Measurements from ENCODE around the gene C5orf24. TPM values are rescaled to one million over a fixed set of nuclear protein-coding genes. Genes with fewer than 3 reads are reported as not detected.

The C5orf24 gene
- total and polyA plus RNA-seq, 11 donors, result 10.9 to 33.4 (median 27.0) TPM

GRCh38 chr5:134905246-134905996 lies 59.7 kb downstream of the C5orf24 start:
- H3K4me3 ChIP-seq, result peak overlapping the region; percentile 45 to 97 (median 86)
- WGBS, 4 donors, result 0 to 1% (median 0%) methylated on average over 40 to 54 of the region's 54 CpGs
- no peaks in the 10 kb centered on the region for H3K9me3 ChIP-seq
- H3K4me1 ChIP-seq, result peaks cover 0 to 23% (median 0%) of the 10 kb centered on the region in 12 donors
- intact Hi-C loops (cut with DNase I), result loop anchor here (1.0 to 10.0 kb wide), 10 partner anchors 31 to 168 kb away; partner anchors contain the start of genes CAMLG (in 5 of the 10), C5orf24 (in 3 of the 10) and TXNDC15 (in 2 of the 10)
- TF ChIP-seq POLR2A (IDR thresholded peaks at IDR 0.05) (no peak), CTCF (IDR thresholded peaks at IDR 0.05) (peak; percentile 65 to 85 (median 78))
- DNase-seq, result no peak
- H3K27ac ChIP-seq, result peak overlapping the region; percentile 98 to 100 (median 100)
- no peaks in the 10 kb centered on the region for H3K27me3 ChIP-seq
- ATAC-seq, result peak; percentile 1 to 64 (median 32)
- peaks cover 0 to 23% (median 14%) of the 10 kb centered on the region in 9 donors for H3K36me3 ChIP-seq

GRCh38 chr5:134906811-134907210 lies 61.0 kb downstream of the C5orf24 start:
- peaks cover 0 to 30% (median 20%) of the 10 kb centered on the region in 9 donors for H3K36me3 ChIP-seq
- H3K4me3 ChIP-seq, result no peak overlapping the region
- no peak for TF ChIP-seq POLR2A (IDR thresholded peaks at IDR 0.05)
- TF ChIP-seq CTCF (IDR thresholded peaks at IDR 0.05), result no peak
- no peak overlapping the region for H3K27ac ChIP-seq
- peaks cover 0 to 21% (median 0%) of the 10 kb centered on the region in 12 donors for H3K4me1 ChIP-seq
- H3K9me3 ChIP-seq, result no peaks in the 10 kb centered on the region
- WGBS, 4 donors, result 93 to 100% (median 97%) methylated on average over 1 of the region's 1 CpG
- no peaks in the 10 kb centered on the region for H3K27me3 ChIP-seq
- intact Hi-C loops (cut with DNase I), result loop anchor here in 6 of 10 donors (5.0 to 10.0 kb wide), 4 partner anchors 52 to 170 kb away; partner anchors contain the start of genes C5orf24 (in 3 of the 6) and CAMLG (in 2 of the 6)
- no peak for DNase-seq
- no peak for ATAC-seq

Other genes with a start within 250 kb of the C5orf24 start
- gene SAR1B, start 213.1 kb upstream of the C5orf24 start, total RNA-seq, result 100 to 1,000 TPM in 2 of 9 donors, 10 to 100 TPM in 7; 36.9 to 113 (median 88.0) TPM
- gene SAR1B, start 213.1 kb upstream of the C5orf24 start, polyA plus RNA-seq, result 10 to 100 TPM; 33.9 to 62.4 TPM
- gene SEC24A, start 197.2 kb upstream of the C5orf24 start, total RNA-seq, result 10 to 100 TPM in 3 of 9 donors, 1 to 10 TPM in 6; 6.7 to 15.7 (median 8.6) TPM
- 1 to 10 TPM; 2.2 to 8.1 TPM for gene SEC24A, start 197.2 kb upstream of the C5orf24 start, polyA plus RNA-seq
- 10 to 100 TPM; 11.6 to 20.9 (median 17.6) TPM for gene CAMLG, start 107.4 kb upstream of the C5orf24 start, total RNA-seq
- 10 to 100 TPM; 17.4 to 21.5 TPM for gene CAMLG, start 107.4 kb upstream of the C5orf24 start, polyA plus RNA-seq
- 10 to 100 TPM; 14.3 to 37.0 (median 28.8) TPM for gene DDX46, start 87.2 kb upstream of the C5orf24 start, total RNA-seq
- 10 to 100 TPM; 23.5 to 29.2 TPM for gene DDX46, start 87.2 kb upstream of the C5orf24 start, polyA plus RNA-seq
- gene TXNDC15, start 28.4 kb downstream of the C5orf24 start, total RNA-seq, result 10 to 100 TPM; 38.4 to 59.7 (median 55.6) TPM
- 100 to 1,000 TPM in 1 of 2 donors, 10 to 100 TPM in 1; 46.3 to 129 TPM for gene TXNDC15, start 28.4 kb downstream of the C5orf24 start, polyA plus RNA-seq
- gene PCBD2, start 59.2 kb downstream of the C5orf24 start, total RNA-seq, result 10 to 100 TPM; 14.0 to 31.6 (median 21.2) TPM
- gene PCBD2, start 59.2 kb downstream of the C5orf24 start, polyA plus RNA-seq, result 10 to 100 TPM in 1 of 2 donors, 1 to 10 TPM in 1; 9.1 to 10.4 TPM
- gene CATSPER3, start 121.9 kb downstream of the C5orf24 start, total RNA-seq, result under 1 TPM in 7 of 9 donors, not detected in 2; 0.54 to 0.98 (median 0.72) TPM
- gene CATSPER3, start 121.9 kb downstream of the C5orf24 start, polyA plus RNA-seq, result under 1 TPM; 0.38 to 0.61 TPM
- gene PITX1, start 188.3 kb downstream of the C5orf24 start, total RNA-seq, result under 1 TPM in 1 of 9 donors, not detected in 8; 0.39 TPM
- under 1 TPM in 1 of 2 donors, not detected in 1; 0.03 TPM for gene PITX1, start 188.3 kb downstream of the C5orf24 start, polyA plus RNA-seq